Hepatocyte (in vitro differentiated cells): ENCODE data around the gene SETD3. TPM values are rescaled to one million over a fixed set of nuclear protein-coding genes. Genes with fewer than 3 reads are reported as not detected.

ENCODE experiments used
- DNase-seq: peaks from one replicate; pipeline ENCODE4 v3.0.0-alpha.2; 2016; ENCODE audit warnings: low spot score
- H2AFZ ChIP-seq: fragments of 200-600 bp; sonication (generic); 2 replicates; pipeline ENCODE4 v1.6.0; 2016; ENCODE audit warnings: antibody characterized with exemption, mild to moderate bottlenecking
- H3K27ac ChIP-seq: fragments of 200-600 bp; sonication (generic); 2 replicates; pipeline ENCODE4 v1.5.1; 2016; ENCODE audit warnings: mild to moderate bottlenecking
- H3K27me3 ChIP-seq: fragments of 200-600 bp; sonication (generic); 2 replicates; pipeline ENCODE4 v1.6.1; 2016
- H3K36me3 ChIP-seq: fragments of 200-600 bp; sonication (generic); replicated peaks from 2 replicates; pipeline ENCODE4 v1.5.1; 2016; ENCODE audit warnings: low read depth; ENCODE audit not compliant: insufficient read depth
- H3K4me1 ChIP-seq: fragments of 200-600 bp; sonication (generic); 2 replicates; pipeline ENCODE4 v1.5.1; 2016; ENCODE audit warnings: mild to moderate bottlenecking, moderate library complexity; ENCODE audit not compliant: insufficient read depth
- H3K4me2 ChIP-seq: fragments of 200-600 bp; sonication (generic); 2 replicates; pipeline ENCODE4 v1.6.0; 2016
- H3K4me3 ChIP-seq: fragments of 200-600 bp; sonication (generic); 2 replicates; pipeline ENCODE4 v1.5.1; 2016; ENCODE audit warnings: mild to moderate bottlenecking
- H3K79me2 ChIP-seq: fragments of 200-600 bp; sonication (generic); 2 replicates; pipeline ENCODE4 v1.6.0; 2017; ENCODE audit warnings: mild to moderate bottlenecking
- H3K9me2 ChIP-seq: fragments of 200-600 bp; sonication (generic); replicated peaks from 2 replicates; pipeline ENCODE4 v1.6.0; 2017; ENCODE audit warnings: mild to moderate bottlenecking; ENCODE audit not compliant: insufficient read depth
- H3K9me3 ChIP-seq: fragments of 200-600 bp; sonication (generic); 2 replicates; pipeline ENCODE4 v1.5.1; 2016; ENCODE audit warnings: low read depth, mild to moderate bottlenecking
- H4K20me1 ChIP-seq: fragments of 200-600 bp; sonication (generic); 2 replicates; pipeline ENCODE4 v1.6.0; 2016; ENCODE audit warnings: mild to moderate bottlenecking; ENCODE audit not compliant: insufficient read depth, poor library complexity, severe bottlenecking
- EZH2 ChIP-seq: fragments of 200-600 bp; sonication (generic); IDR thresholded peaks from 2 replicates; pipeline ENCODE4 v1.6.1; 2016; ENCODE audit warnings: antibody characterized with exemption, mild to moderate bottlenecking, borderline replicate concordance
- EZH2phosphoT487 ChIP-seq: fragments of 200-600 bp; sonication (generic); IDR thresholded peaks from one replicate; pipeline ENCODE4 v1.6.1; 2018; ENCODE audit warnings: antibody characterized with exemption, mild to moderate bottlenecking, low read depth, moderate library complexity; ENCODE audit not compliant: unreplicated experiment, severe bottlenecking
- WGBS: methylation state at CpG from one replicate; pipeline ENCODE4 v1.1.6; 2016; ENCODE audit warnings: low lambda C conversion rate; ENCODE audit errors: missing lambda C conversion rate; 5-methylcytosine and 5-hydroxymethylcytosine counted together
- polyA plus RNA-seq: library from polyadenylated mRNA; unstranded; fragments of >200 nt; fragmentation: Nextera tagmentation; extraction: Ambion mirVana; gene quantifications from 2 replicates; pipeline ENCODE4 v1.2.1, GENCODE V29; 2016
- total RNA-seq: library from RNA; depleted of rRNA; stranded (reverse); fragments of >200 nt; gene quantifications from 2 replicates; pipeline ENCODE4 v1.2.3, GENCODE V29; 2014
- TF ChIP-seq, protein P1 (sequence below): fragments of 200-600 bp; sonication (generic); IDR thresholded peaks from 2 replicates; pipeline ENCODE4 v1.5.1; 2016; ENCODE audit warnings: antibody characterized with exemption, mild to moderate bottlenecking; ENCODE audit not compliant: poor library complexity

SETD3 gene
- total RNA-seq (60.2 and 67.3 TPM in 2 replicates), polyA plus RNA-seq (43.6 and 47.0 TPM in 2 replicates)

DNA sequence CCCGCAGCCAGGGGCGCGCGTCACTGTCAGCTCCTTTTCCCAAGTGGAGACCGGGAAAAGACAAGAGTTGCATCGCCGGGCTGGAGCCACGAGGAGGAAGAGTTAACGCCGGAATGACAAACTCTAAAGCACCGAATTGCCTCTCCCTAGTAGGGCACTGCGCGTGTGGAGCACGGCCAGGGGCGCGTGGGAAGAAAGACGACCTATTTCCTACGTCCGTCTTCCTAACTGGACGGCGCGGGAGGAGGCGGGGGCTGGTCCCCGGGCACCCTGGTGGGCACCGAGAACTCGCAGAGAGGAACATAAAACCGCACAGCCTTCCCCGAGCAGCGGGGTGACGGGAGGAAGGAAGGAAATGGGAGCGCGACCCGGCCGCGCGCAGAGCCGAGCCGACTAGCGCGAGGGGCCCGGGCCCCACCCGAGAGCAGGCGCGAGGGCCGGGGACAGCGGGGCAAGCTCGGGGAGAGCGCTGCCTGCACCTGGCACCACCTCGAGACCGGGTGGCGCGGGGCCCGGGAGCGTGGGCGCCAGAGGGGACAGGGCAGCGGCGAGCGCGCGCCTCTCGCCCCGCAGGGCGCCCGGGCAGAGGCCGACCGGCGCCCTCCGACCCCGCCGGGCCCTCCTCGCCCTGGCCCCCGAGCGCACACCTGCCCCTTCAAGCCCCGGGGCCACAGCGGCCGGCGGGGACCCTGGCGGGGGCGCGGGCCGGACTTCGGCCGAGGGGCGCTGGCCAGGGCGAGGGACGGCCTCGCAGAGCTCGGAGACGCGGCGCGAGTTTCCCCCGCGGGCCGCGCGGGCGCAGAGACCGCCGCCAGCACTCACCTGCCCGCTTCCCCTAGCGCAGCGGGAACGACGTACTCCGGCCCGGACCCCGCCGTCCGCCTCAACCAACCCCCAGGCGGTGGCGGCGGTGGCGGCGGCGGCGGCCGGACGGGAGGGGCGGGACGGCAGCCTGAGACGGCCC, at the start of gene SETD3:
Gene SETD3 (minus strand): TSS at position 954 of the 964 bp plus-strand sequence. CDS start 15,054 bp downstream, outside the sequence.
- Histone ChIP-seq H2AFZ (peak within 1 kb of the TSS; percentile 48), H3K9me2 (no peaks in the 10 kb centered on the region), H3K4me1 (peaks cover 35% of the 10 kb centered on the region), H3K9me3 (no peaks in the 10 kb centered on the region), H3K4me2 (peak within 1 kb of the TSS; percentile 92), H3K4me3 (peak within 1 kb of the TSS; percentile 55), H4K20me1 (peaks cover 71% of the 10 kb centered on the region), H3K79me2 (peaks cover 84% of the 10 kb centered on the region), H3K27ac (peak within 1 kb of the TSS; percentile 90), H3K27me3 (no peaks in the 10 kb centered on the region), H3K36me3 (no peaks in the 10 kb centered on the region)
- peak; percentile 75 for DNase-seq
- WGBS = 1% methylated on average over 47 of the region's 122 CpGs
- TF ChIP-seq EZH2 = no peak
- TF ChIP-seq, protein P1, sequence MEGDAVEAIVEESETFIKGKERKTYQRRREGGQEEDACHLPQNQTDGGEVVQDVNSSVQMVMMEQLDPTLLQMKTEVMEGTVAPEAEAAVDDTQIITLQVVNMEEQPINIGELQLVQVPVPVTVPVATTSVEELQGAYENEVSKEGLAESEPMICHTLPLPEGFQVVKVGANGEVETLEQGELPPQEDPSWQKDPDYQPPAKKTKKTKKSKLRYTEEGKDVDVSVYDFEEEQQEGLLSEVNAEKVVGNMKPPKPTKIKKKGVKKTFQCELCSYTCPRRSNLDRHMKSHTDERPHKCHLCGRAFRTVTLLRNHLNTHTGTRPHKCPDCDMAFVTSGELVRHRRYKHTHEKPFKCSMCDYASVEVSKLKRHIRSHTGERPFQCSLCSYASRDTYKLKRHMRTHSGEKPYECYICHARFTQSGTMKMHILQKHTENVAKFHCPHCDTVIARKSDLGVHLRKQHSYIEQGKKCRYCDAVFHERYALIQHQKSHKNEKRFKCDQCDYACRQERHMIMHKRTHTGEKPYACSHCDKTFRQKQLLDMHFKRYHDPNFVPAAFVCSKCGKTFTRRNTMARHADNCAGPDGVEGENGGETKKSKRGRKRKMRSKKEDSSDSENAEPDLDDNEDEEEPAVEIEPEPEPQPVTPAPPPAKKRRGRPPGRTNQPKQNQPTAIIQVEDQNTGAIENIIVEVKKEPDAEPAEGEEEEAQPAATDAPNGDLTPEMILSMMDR = peak; percentile 24

DNA sequence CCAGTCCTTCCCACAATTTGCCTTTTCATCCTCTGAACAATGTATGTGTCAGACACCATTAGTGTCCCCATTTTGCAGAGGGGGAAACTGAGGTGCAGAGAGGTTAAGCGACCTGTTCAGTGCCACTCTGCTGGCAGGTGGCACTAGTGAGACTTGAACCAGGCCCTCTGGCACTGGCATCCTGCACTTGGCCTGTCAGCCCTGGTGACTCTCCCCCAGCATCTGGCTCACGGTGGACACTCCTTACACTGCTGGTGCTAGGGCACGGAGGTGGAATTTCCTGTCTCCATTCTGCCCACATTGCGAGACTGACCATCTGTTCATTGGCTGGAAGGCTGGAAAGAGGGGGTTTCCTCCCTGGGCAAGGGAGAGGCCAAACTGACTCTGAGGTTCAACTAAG, 49.2 kb upstream of the SETD3 start:
- 95% methylated on average over 4 of the region's 4 CpGs for WGBS
- TF ChIP-seq EZH2 (no peak), EZH2phosphoT487 (no peak)
- TF ChIP-seq, protein P1 = no peak
- Histone ChIP-seq H3K27ac (no peak overlapping the region), H3K9me3 (no peaks in the 10 kb centered on the region), H3K4me1 (peaks cover 16% of the 10 kb centered on the region), H3K36me3 (no peaks in the 10 kb centered on the region), H3K4me3 (no peak overlapping the region), H3K79me2 (peaks cover 71% of the 10 kb centered on the region), H3K27me3 (no peaks in the 10 kb centered on the region), H2AFZ (no peak overlapping the region), H4K20me1 (no peaks in the 10 kb centered on the region), H3K9me2 (no peaks in the 10 kb centered on the region), H3K4me2 (no peak overlapping the region)
- DNase-seq = no peak

DNA sequence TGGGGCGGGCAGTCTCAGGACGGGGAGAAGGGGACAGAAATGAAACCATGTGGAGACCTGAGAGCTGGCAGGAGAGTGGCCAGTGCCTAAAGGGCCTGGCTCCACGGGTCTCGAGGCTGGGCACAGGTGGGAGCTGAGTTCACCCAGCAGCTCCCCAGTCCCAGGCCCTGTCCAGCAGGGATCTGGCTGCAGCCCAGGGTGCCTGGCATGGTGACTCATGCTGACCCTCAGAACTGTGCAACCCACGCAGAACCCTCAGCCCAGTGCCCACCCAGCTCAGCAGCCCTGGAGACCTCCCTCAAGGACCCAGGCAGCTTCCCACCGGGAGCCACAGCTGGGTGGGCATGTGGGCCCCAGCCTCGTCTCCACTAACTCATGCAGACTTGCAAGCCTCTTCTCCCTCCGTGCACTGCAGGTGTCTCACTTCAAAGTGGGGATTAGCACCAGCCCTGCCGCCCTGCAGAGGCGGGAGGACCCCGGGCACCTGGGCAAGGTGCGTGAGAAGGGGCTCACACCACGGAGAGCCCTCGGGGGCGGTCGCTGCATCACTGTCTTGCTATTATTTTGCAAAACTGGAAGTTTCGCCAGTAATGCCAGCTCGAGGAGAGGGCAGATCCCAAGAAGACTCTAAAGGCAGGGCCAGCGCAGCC, 46.9 kb upstream of the SETD3 start:
- H3K27me3 ChIP-seq = no peaks in the 10 kb centered on the region
- no peaks in the 10 kb centered on the region for H3K9me2 ChIP-seq
- H3K4me1 ChIP-seq = peaks cover 40% of the 10 kb centered on the region
- no peaks in the 10 kb centered on the region for H3K36me3 ChIP-seq
- H3K27ac ChIP-seq = no peak overlapping the region
- no peaks in the 10 kb centered on the region for H3K9me3 ChIP-seq
- H3K79me2 ChIP-seq = peaks cover 54% of the 10 kb centered on the region
- no peak for DNase-seq
- TF ChIP-seq EZH2phosphoT487 (no peak), EZH2 (no peak)
- TF ChIP-seq, protein P1 = no peak
- no peak overlapping the region for H3K4me3 ChIP-seq
- H2AFZ ChIP-seq = no peak overlapping the region
- WGBS = 85% methylated on average over 19 of the region's 19 CpGs
- peaks cover 6% of the 10 kb centered on the region for H4K20me1 ChIP-seq
- H3K4me2 ChIP-seq = no peak overlapping the region
